Erythroblast (primary cell): ENCODE measurements around the gene CCDC191.

Experiments
- DNase-seq, 2 experiments: peaks; one replicate each; lab custom pipeline; 2025; lab: John Stamatoyannopoulos, UW
- GATA1 ChIP-seq: IDR thresholded peaks from 2 replicates; pipeline ENCODE4 v1.6.1; 2011; ENCODE audit warnings: low read depth, mild to moderate bottlenecking, control low read depth, low read length, moderate library complexity
- POLR2A ChIP-seq: IDR thresholded peaks from 2 replicates; pipeline ENCODE4 v1.6.1; 2011; ENCODE audit warnings: mild to moderate bottlenecking, low read length

The CCDC191 gene, protein sequence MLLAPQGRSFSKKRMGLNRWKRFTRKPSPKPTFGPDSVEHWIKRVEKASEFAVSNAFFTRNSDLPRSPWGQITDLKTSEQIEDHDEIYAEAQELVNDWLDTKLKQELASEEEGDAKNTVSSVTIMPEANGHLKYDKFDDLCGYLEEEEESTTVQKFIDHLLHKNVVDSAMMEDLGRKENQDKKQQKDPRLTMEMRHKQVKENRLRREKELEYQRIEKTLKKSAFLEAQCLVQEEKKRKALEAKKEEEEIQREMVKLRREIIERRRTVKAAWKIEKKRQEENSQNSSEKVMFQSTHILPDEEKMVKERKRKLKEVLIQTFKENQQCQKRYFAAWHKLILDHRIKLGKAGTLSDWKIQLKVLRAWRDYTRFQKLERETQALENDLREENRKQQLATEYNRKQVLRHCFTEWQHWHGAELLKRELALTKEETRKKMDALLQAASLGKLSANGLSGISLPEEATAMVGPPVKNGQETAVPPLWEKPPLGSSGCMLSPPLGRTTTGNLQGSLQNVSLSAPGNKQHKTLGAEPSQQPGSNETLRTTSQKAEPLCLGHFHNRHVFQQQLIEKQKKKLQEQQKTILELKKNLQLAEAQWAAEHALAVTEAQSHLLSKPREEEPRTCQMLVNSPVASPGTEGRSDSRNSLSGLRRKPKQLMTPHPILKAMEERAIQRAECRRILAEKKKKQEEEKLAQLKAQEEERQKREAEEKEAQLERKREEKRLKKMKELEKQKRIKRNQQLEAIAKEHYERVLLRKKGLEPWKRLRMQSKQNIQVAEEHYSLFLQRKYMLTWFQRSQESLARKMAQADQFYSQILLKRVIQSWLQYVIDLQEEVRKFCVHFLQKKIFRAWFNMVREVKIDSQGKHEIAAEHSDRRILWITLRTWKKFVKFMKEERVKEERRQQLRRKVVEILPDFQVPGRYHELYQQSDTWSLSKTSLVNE

DNA sequence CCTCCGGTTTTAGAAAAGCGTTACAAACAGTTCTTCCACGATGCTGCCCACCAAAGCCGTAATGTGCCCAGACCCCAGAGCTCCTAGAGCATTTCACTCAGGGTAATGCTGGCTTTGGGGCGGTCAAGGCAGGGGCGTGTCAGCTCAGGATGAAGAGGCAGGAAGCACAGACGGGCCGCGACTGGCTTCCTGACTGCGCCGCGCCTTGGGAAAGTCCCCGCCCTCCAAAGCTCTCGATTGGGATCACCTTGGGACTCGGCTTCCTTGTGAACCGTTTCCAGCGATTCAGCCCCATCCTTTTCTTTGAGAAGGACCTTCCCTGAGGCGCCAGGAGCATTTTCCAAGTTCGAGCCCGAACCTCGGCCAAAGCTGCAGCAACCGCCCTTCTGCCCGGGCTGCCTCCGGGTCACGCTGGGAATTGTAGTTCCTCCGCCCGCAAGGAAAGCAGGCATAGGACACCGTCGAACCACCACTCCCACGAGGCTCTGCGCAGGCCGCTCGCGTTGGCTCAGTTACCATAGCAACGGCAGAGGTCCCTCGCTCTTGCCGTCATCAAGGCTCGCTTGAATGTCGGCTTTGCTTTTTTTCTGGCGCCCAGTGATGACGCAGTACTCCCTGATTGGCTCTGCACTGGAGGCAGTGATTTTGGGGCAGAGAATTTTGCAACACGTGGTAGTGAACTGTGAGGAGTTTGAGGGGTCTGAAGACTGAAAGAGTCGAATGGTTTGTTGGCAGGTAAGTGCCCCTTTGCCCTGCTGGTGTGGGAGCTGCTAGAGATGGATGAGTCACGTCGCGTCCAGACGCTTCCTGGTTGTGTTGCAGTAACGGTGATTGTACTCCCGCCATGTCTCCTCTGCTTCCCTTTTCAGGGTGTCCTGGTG is at the start of gene CCDC191, which contains the start of gene QTRT2:
Gene CCDC191, minus strand, starts transcription at position 397 of the 881 bp plus-strand sequence. Its CDS starts 60 bp downstream, at position 337.
Gene QTRT2, plus strand, starts transcription at position 608 of the 881 bp plus-strand sequence. CDS start 8,521 bp downstream, outside the sequence.
- peak; percentile 99 for DNase-seq
- no peak for TF ChIP-seq GATA1
- peak; percentile 54 for TF ChIP-seq POLR2A

DNA sequence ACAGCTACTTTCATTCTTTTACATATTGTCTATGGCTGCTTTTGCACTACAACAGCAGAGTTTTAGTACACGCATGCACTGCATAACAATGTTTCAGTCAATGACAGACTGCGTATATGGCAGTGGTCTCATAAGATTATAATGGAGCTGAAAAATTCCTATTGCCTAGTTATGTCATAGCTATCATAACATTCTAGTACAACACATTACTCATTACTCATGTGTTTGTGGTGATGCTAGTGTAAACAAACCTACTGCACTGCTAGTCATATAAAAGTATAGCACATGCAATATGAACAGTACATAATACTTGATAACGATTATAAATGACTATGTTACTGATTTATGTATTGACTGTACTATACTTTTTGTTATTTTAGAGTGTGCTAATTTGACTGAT is 48.1 kb upstream of the CCDC191 start:
- TF ChIP-seq GATA1 (no peak), POLR2A (no peak)
- DNase-seq, result no peak

DNA sequence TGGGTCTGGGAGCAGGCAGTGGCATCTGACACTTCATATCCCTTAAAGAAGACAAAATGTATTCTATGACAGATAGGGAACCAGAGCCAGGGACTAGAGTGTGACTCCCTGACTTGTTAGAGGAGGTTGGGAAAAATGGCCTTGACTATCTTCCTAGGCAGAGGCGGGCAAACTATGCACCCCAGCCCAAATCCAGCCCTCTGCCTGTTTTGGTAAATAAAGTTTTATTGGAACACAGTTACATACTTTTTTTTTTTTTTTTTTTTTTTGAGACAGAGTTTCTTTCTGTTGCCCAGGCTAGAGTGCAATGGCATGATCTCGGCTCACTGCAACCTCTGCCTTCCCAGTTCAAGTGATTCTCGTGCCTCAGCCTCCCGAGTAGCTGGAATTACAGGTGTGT is 47.5 kb upstream of the CCDC191 start:
- TF ChIP-seq GATA1 (no peak), POLR2A (no peak)
- no peak for DNase-seq

DNA sequence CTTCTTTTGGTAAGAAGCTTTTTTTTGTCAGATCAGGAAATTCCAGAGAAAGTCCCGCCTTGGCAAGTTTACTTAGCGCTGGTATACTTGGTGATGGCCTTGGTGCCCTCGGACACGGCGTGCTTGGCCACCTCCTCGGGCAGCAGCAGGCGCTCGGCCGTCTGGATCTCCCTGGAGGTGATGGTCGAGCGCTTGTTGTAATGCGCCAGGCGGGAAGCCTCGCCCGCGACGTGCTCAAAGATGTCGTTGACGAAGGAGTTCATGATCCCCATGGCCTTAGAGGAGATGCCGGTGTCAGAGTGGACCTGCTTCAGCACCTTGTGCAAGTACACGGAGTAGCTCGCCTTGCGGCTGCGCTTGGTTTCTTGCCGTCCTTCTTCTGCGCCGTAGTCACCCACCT is 46.9 kb upstream of the CCDC191 start:
- TF ChIP-seq GATA1 (no peak), POLR2A (no peak)
- DNase-seq, result no peak

DNA sequence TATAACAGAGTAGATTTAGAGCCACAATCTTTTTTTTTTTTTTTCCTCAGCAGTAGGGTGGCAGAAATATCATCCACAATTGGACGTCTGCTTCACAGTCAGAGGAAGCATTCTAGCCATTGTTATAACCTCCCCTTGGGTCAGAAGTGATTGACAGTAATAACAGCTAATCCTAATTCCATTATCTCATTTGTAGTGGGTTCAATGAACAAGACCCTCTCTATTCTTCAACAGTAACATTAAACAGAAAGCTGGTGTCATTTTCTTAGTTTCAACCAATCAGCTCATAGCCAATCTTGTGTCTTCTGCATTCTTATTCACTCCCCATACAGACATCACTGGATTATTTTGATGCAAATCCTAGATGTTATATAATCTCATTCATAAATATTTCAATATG is 44.8 kb upstream of the CCDC191 start:
- TF ChIP-seq POLR2A (no peak), GATA1 (no peak)
- DNase-seq, result no peak

DNA sequence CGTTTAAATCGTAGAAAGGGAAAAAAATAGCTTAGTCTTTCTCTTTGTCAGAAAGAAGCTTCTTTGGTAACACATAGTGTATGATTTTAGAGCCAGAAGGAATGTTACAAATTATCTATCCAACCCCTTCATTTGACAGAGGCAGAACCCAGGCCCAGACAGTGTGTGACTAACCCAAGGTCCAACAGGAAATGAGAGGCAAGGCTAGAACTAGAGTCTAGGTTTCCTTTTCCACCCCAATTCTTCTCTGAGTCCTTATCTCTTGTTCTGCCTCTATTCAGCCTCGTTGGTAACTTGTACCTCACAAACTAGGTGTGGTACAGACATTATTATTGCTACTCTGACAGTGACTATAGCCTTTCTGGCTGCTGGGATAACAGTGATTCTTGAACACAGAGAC is 39.5 kb upstream of the CCDC191 start:
- no peak for TF ChIP-seq POLR2A
- no peak for TF ChIP-seq GATA1
- no peak for DNase-seq

DNA sequence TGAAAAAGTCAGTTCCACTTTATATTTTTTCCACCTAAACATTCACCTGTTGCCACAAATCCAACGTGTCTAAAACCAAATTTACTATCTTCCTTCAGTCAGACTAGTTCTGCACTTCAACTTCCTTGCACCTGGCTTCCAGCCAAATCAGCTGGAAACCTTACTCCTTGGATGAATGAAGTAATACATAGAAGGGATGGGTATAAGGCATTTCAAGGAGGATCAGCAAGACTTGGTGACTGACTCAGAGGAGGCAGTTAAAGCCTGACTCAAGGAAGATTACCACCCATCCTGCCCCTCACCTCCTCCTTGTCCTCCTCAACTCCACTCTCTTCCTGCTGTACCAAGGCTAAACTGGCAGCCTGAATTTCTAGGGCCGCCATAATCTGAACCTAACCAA is 37.3 kb upstream of the CCDC191 start:
- TF ChIP-seq POLR2A, result no peak
- TF ChIP-seq GATA1, result no peak
- peak in 1 of 2 experiments; percentile 27 for DNase-seq

DNA sequence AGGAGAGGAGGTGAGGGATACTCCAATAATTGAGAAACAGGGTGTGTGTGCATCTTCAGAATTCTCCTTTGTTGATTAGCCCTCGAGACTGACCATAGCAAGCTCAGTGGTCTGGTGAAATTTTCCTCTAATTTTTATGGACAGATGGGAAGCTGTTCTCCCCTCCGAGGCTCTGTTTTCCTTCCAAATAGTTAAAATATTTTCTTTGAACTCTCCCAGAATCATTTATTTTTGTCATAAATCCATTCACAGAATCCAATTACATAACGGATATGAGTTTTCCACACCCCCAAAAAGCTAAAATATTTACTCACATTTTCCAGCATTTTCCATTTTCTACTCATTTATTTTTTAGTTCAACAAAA is 36.7 kb upstream of the CCDC191 start:
- DNase-seq, result no peak
- TF ChIP-seq POLR2A, result no peak
- no peak for TF ChIP-seq GATA1

DNA sequence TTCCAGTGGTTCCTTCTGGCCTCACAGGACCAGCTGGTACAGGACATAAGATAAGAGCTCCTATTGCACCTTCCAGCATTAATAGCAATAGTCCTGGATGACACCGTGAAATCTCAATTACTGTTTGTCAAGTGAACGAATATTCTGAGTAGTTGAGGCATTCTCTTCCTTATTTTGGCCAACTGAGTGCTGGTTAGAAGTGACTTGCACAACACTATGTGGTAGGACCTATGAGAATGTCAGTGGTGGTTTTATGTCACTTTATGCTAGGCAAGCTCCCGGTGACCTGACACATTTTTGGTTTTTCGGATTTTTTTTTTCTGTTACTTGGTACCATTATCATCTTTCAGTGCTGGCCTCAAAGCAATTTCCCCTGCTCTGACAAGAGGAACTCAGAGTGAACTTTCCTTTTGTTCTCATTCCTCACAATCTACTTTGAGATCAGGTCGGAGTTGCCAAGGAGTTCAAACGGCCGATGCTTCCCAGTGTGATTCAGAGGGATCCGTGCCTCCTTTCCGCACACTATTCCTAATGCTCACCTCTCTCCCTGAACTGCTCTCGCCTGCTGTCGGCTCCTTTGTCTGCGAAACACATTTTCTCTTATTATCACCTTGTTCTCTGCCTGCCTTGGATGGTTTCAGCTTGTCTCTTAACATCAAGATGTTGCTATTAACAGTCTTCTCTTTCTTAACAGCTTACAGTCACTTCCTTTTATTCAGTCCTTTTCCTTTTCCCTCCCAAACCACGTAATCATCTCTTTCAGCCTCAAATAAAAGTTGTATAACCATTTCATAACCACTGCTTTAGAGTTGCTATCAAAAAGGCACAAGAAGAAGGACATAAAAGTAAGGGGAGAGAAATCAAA is 36.1 kb upstream of the CCDC191 start:
- TF ChIP-seq POLR2A (no peak), GATA1 (no peak)
- no peak for DNase-seq

DNA sequence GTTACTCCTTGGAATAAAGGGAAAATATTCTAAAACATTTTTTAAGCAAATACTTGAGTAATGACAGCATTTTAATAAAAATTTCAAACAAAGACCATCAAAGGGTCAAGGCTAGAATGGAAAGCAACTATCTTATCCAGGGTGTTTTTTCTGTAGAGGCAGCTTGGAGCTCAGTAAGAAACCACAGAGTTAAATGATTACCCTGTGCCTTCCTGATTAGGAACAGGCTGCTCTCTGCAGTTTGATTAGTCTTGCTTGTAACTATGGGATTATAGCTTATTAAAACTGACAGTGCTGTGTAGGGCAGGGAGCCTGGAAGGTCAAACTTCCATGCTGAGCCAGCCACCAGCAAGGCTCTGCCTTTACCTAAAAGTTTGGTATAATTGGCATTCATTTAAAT is 33.3 kb upstream of the CCDC191 start:
- DNase-seq, result no peak
- no peak for TF ChIP-seq POLR2A
- no peak for TF ChIP-seq GATA1

DNA sequence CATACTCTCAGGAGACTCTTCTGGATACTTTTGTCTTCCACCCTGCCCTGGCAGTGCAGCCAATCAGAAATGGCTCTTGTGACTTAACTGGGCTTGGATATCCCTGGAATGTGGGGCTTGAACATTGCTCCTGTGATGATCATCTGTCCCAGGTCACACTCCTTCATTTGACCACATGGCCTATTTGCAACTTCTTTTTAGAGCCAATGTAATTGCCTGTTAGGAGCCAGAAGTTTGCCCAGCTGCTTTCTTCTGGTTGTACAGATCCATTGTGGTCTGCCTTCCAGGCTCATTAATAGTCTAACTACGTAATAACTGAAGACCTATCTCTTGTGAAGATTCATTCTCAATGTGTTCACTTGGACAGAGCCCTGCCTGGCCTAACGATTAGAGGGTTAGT is 30.0 kb upstream of the CCDC191 start:
- TF ChIP-seq POLR2A (no peak), GATA1 (no peak)
- no peak for DNase-seq

DNA sequence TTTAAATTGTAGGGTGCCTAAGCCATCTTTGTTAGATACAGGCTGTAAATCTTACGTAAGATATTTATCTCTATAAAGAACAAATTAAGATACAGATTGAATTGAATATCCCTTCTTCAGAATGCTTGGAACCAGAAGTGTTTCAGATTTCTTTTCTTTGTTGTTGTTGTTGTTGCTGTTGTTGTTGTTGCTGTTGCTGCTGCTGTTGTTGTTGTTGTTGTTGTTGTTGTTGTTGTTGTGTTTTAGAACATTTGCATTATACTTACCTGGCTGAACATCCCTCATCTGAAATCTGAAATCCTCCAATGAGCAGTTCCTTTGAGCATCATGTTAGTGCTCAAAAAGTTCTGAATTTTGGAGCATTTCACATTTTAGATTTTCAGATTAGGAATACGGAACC is 26.8 kb upstream of the CCDC191 start:
- DNase-seq, result no peak
- TF ChIP-seq GATA1, result no peak
- no peak for TF ChIP-seq POLR2A
